Heart right ventricle (tissue), 16 donors: ENCODE results near the gene ITGAX. TPM values are rescaled to one million over a fixed set of nuclear protein-coding genes. Genes with fewer than 3 reads are reported as not detected.
A peak's percentile ranks its signal among the peaks of the same experiment; 100 is the strongest.

ENCODE experiments used
- ATAC-seq, 8 donors: fragments of 200-7000 bp; cut with Tn5 transposase; one replicate each; pipeline ENCODE4 v1.9.1; 2020; ENCODE audit warnings: mild to moderate bottlenecking in 8 of 8, moderate library complexity in 8 of 8, moderate number of reproducible peaks in 1 of 8
- DNase-seq, 2 donors: peaks; one replicate each; pipeline ENCODE4 v3.0.0-alpha.2; 2020
- H3K27ac ChIP-seq, 10 donors: fragments of 200-600 bp; sonication (generic) in 2 of 10; one replicate each; pipeline versions ENCODE4 v1.5.0 to v1.8.0; 2020 to 2022; ENCODE audit warnings: mild to moderate bottlenecking in 3 of 10
- H3K27me3 ChIP-seq, 7 donors: fragments of 200-600 bp; one replicate each; pipeline ENCODE4 v1.8.0; 2021 to 2022; ENCODE audit warnings: mild to moderate bottlenecking in 2 of 7
- H3K36me3 ChIP-seq, 9 donors: fragments of 200-600 bp; sonication (generic) in 1 of 9; one replicate each; pipeline versions ENCODE4 v1.5.0 to v1.8.0; 2020 to 2022; ENCODE audit warnings: mild to moderate bottlenecking in 2 of 9
- H3K4me1 ChIP-seq, 9 donors: fragments of 200-600 bp; sonication (generic) in 1 of 9; one replicate each; pipeline versions ENCODE4 v1.5.0 to v1.8.0; 2020 to 2022; ENCODE audit warnings: mild to moderate bottlenecking in 4 of 9
- H3K4me3 ChIP-seq, 10 donors: fragments of 200-600 bp; sonication (generic) in 2 of 10; one replicate each; pipeline versions ENCODE4 v1.5.0 to v1.8.0; 2020 to 2022; ENCODE audit warnings: mild to moderate bottlenecking in 7 of 10, moderate library complexity in 2 of 10
- H3K9me3 ChIP-seq, 11 donors: fragments of 200-600 bp in 10 of 11; sonication (generic) in 2 of 11; one replicate each; pipeline versions ENCODE4 v1.5.0 to v1.8.0; 2013 to 2022; ENCODE audit warnings: mild to moderate bottlenecking in 2 of 11, control low read depth in 1 of 11, moderate library complexity in 1 of 11
- WGBS, 2 donors: extraction: QIAGEN DNeasy Blood & Tissue Kit; methylation state at CpG; one replicate each; pipeline ENCODE4 v1.1.7; 2013; ENCODE audit warnings: inconsistent platforms in 1 of 2; 5-methylcytosine and 5-hydroxymethylcytosine counted together
- intact Hi-C, 10 donors: fragments of 100-400 bp; cut with DNase I; formaldehyde crosslinking; loops; one replicate each; pipeline versions ENCODE4 v1.11.1 to v1.14.2; 2022
- polyA plus RNA-seq, 2 donors: library from polyadenylated mRNA; stranded (reverse); fragments of 200-250 nt; gene quantifications; one replicate each; pipeline ENCODE4 v1.2.3, GENCODE V29; 2013
- total RNA-seq, 10 donors: library from RNA; stranded (reverse); fragmentation: NEBNext Ultra II Directional in 3 of 10; extraction: Animal tissue kit (Norgen Biotek cat#: 25700) in 3 of 10; gene quantifications; one replicate each; pipeline versions ENCODE4 v1.2.1 to v1.2.4, GENCODE V29; 2021 to 2023
- TF ChIP-seq, protein P1 (sequence below), 9 donors: fragments of 200-600 bp; sonication (generic) in 2 of 9; IDR thresholded peaks; one replicate each; pipeline versions ENCODE4 v1.5.0 to v1.8.0; 2021 to 2022; ENCODE audit warnings: antibody characterized with exemption in 9 of 9, mild to moderate bottlenecking in 5 of 9, moderate library complexity in 1 of 9
- donor health status: Arrhythmogenic right ventricular cardiomyopathy.
- donor health status: ischemic (EF 13 %, LVEDD 7.1; RV severe dilation, severe dysfunction).
- donor health status: healthy with polysubstance abuse.
- donor health status: DM: no; HTN: yes; CAD: no.
- donor health status: DM: no; HTN: no; CAD: no.
- donor health status: ischemic (EF 25% LVEDD 6.9; RV normal size, moderate dysfunction).
- donor health status: ischemic (EF 25% LVEDD 5.7; RV mildly dilated, moderate dysfunction).
- donor health status: healthy.
- donor health status: DM: yes; HTN: yes; CAD: no.
- donor health status: Ischemic cardiomyopathy.
- donor health status: ischemic (EF 35%, LVEDD 5.7; RV mildly dilated, moderate dysfunction).
- donor health status: nonischemic (EF 11% LVEDD 7.7; RV severe dilation, severe dysfunction).
- donor health status: DM: yes; HTN: yes; CAD: no.
- donor health status: PGD.
- donor health status: ischemic (EF 29% LVEDD 5.4; RV normal size, mild dysfunction).
- donor health status: nonischemic (EF 23%, LVEDD 6.1; RV moderate dilation, normal function).

ITGAX gene
- total and polyA plus RNA-seq, 12 donors: 0.79 to 18.5 (median 1.9) TPM

DNA sequence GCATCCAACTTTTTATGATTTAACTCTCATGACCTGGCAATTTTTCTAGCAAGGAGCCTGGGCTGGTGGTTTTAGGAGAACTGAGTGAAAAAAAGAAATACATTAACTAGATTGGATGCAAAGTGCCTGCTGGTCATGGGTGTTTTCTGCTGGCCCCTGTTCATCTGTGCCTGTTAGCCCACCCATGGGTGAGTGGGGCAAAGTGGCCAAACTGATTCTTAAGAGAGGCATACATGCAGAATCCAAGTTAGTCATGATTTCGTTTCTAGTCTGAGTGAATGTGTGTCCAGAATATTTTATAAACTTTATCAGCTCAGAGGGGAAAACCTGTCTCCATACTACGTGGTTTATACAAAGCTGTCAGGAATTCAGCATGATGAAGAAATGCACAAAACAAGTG lies 33.6 kb downstream of the ITGAX start:
- Histone ChIP-seq H3K36me3 (no peaks in the 10 kb centered on the region), H3K4me1 (peaks cover 0 to 15% (median 0%) of the 10 kb centered on the region in 9 donors), H3K27me3 (peaks cover 0 to 42% (median 17%) of the 10 kb centered on the region in 7 donors), H3K4me3 (no peak overlapping the region), H3K9me3 (no peaks in the 10 kb centered on the region), H3K27ac (no peak overlapping the region)
- TF ChIP-seq, protein P1, sequence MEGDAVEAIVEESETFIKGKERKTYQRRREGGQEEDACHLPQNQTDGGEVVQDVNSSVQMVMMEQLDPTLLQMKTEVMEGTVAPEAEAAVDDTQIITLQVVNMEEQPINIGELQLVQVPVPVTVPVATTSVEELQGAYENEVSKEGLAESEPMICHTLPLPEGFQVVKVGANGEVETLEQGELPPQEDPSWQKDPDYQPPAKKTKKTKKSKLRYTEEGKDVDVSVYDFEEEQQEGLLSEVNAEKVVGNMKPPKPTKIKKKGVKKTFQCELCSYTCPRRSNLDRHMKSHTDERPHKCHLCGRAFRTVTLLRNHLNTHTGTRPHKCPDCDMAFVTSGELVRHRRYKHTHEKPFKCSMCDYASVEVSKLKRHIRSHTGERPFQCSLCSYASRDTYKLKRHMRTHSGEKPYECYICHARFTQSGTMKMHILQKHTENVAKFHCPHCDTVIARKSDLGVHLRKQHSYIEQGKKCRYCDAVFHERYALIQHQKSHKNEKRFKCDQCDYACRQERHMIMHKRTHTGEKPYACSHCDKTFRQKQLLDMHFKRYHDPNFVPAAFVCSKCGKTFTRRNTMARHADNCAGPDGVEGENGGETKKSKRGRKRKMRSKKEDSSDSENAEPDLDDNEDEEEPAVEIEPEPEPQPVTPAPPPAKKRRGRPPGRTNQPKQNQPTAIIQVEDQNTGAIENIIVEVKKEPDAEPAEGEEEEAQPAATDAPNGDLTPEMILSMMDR (IDR thresholded peaks at IDR 0.05): no peak
- WGBS, 2 donors: 54 to 69% methylated on average over 2 of the region's 2 CpGs
- DNase-seq (no peak), ATAC-seq (no peak)
- intact Hi-C loops: no loop called here

- no peak for DNase-seq
- Histone ChIP-seq H3K27me3 (peaks cover 0 to 30% (median 17%) of the 10 kb centered on the region in 7 donors), H3K27ac (no peak overlapping the region), H3K9me3 (no peaks in the 10 kb centered on the region), H3K4me3 (no peak overlapping the region), H3K36me3 (no peaks in the 10 kb centered on the region), H3K4me1 (peaks cover 0 to 15% (median 0%) of the 10 kb centered on the region in 9 donors)
- TF ChIP-seq, protein P1 (IDR thresholded peaks at IDR 0.05): no peak
- intact Hi-C loops: no loop called here
- 59 to 60% methylated on average over 6 of the region's 6 CpGs for WGBS, 2 donors
- no peak for ATAC-seq
These were observed 35.6 kb downstream of the ITGAX start for GRCh38 chr16:31390504-31391041.

DNA sequence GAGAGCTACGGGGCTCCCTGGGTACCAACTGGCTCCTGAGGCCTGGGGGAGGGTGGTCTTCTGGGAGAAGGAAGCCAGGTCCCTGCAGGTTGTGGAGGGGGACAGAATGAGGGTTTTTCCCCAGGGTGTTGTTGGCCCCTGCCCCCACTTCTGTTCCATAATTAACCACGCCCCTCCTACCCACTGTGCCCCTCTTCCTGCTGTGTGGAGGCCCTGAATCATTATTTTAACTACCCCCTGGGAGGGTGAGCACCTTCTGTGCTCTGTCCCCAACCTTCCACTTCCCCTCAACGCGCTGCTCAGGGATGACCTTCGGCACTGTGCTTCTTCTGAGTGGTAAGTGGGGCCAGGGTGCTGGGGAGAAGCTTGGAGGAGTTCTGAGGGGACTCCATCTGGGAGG lies 38.1 kb downstream of the ITGAX start, which contains the start of gene ITGAD:
Gene ITGAD (plus strand): TSS at position 280 of the 400 bp plus-strand sequence. CDS start 26 bp downstream, at position 306.
- TF ChIP-seq, protein P1 (IDR thresholded peaks at IDR 0.05): no peak
- peaks cover 0 to 43% (median 14%) of the 10 kb centered on the region in 7 donors for H3K27me3 ChIP-seq
- H3K4me1 ChIP-seq: peaks cover 0 to 18% (median 0%) of the 10 kb centered on the region in 9 donors
- ATAC-seq: no peak
- no peaks in the 10 kb centered on the region for H3K9me3 ChIP-seq
- no peak within 1 kb of the TSS for H3K4me3 ChIP-seq
- no peaks in the 10 kb centered on the region for H3K36me3 ChIP-seq
- H3K27ac ChIP-seq: no peak within 1 kb of the TSS
- WGBS, 2 donors: 57 to 76% methylated on average over 5 of the region's 5 CpGs
- intact Hi-C loops: no loop called here
- no peak for DNase-seq

DNA sequence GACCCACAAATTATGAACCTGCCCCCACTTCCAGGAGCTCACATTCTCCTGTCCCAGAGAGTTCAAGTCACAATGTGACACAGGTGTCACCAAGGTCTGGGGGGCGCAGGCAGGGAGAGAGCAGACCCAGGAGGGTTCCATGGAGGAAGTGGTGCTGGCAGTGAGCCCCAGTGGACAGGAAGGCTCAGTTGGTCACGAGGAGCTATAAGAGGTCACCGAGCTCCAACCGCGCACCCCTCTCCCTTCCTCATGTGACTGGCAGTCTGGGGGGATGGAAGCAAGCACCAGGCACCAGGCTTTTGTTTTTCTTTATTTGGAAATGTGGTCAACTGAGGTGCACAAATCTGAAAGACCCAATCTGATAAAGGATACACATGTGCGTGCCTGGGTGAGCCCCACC lies 40.7 kb downstream of the ITGAX start:
- TF ChIP-seq, protein P1 (IDR thresholded peaks at IDR 0.05): no peak
- DNase-seq: peak in 1 of 2 donors; percentile 23
- intact Hi-C loops: no loop called here
- Histone ChIP-seq H3K36me3 (no peaks in the 10 kb centered on the region), H3K4me1 (peaks cover 0 to 26% (median 0%) of the 10 kb centered on the region in 9 donors), H3K27me3 (peaks cover 0 to 21% (median 5%) of the 10 kb centered on the region in 7 donors), H3K27ac (no peak overlapping the region), H3K9me3 (peaks cover 0 to 10% (median 0%) of the 10 kb centered on the region in 11 donors), H3K4me3 (no peak overlapping the region)
- peak in 3 of 8 donors; percentile 51 to 64 (median 58) for ATAC-seq
- WGBS, 2 donors: 61 to 64% methylated on average over 6 of the region's 6 CpGs
